ENCODE results near the gene IFITM1.
"Not testable (repeated sequence)": the region's sequence is repeated elsewhere in the genome, so short reads cannot be mapped to it uniquely, and the experiment has no call there.

Gene IFITM1

GRCh38 chr11:313787-314553 is at the start of gene IFITM1:
Gene IFITM1 (plus strand): TSS chr11:314040. CDS start chr11:314171, 131 bp downstream.
- in situ Hi-C loops (cut with HindIII; ENCODE audit: low sequenced_read_pairs) = no loop called here

- in situ Hi-C loops (cut with HindIII; ENCODE audit: low sequenced_read_pairs) = no loop called here
Observed at GRCh38 chr11:266676-267439, 47.0 kb upstream of the IFITM1 start.

GRCh38 chr11:267491-267994 is 46.3 kb upstream of the IFITM1 start:
- in situ Hi-C loops (cut with HindIII; ENCODE audit: low sequenced_read_pairs) = no loop called here

GRCh38 chr11:268716-269145 is 45.1 kb upstream of the IFITM1 start:
- in situ Hi-C loops (cut with HindIII; ENCODE audit: low sequenced_read_pairs) = not testable (repeated sequence)

GRCh38 chr11:269146-269890 is 44.5 kb upstream of the IFITM1 start:
- in situ Hi-C loops (cut with HindIII; ENCODE audit: low sequenced_read_pairs) = no loop called here

- in situ Hi-C loops (cut with HindIII; ENCODE audit: low sequenced_read_pairs) = no loop called here
Observed at GRCh38 chr11:270451-271318, 43.2 kb upstream of the IFITM1 start.

- in situ Hi-C loops (cut with HindIII; ENCODE audit: low sequenced_read_pairs) = no loop called here
Observed at GRCh38 chr11:271319-271715, 42.5 kb upstream of the IFITM1 start.

GRCh38 chr11:272195-272930 is 41.5 kb upstream of the IFITM1 start:
- in situ Hi-C loops (cut with HindIII; ENCODE audit: low sequenced_read_pairs) = no loop called here

- in situ Hi-C loops (cut with HindIII; ENCODE audit: low sequenced_read_pairs) = no loop called here
Observed at GRCh38 chr11:272931-273198, 41.0 kb upstream of the IFITM1 start.

GRCh38 chr11:276219-276618 is 37.6 kb upstream of the IFITM1 start:
- in situ Hi-C loops (cut with HindIII; ENCODE audit: low sequenced_read_pairs) = no loop called here

- in situ Hi-C loops (cut with HindIII; ENCODE audit: low sequenced_read_pairs) = no loop called here
Observed at GRCh38 chr11:278001-278951, 35.6 kb upstream of the IFITM1 start, which contains the start of gene NLRP6. Gene NLRP6 (plus strand): TSS chr11:278407. CDS start chr11:278570, 163 bp downstream.

- in situ Hi-C loops (cut with HindIII; ENCODE audit: low sequenced_read_pairs) = no loop called here
Observed at GRCh38 chr11:279040-279965, 34.5 kb upstream of the IFITM1 start.

GRCh38 chr11:279966-280705 is 33.7 kb upstream of the IFITM1 start:
- in situ Hi-C loops (cut with HindIII; ENCODE audit: low sequenced_read_pairs) = no loop called here

- in situ Hi-C loops (cut with HindIII; ENCODE audit: low sequenced_read_pairs) = no loop called here
Observed at GRCh38 chr11:280706-281485, 32.9 kb upstream of the IFITM1 start.

GRCh38 chr11:281486-282161 is 32.2 kb upstream of the IFITM1 start:
- in situ Hi-C loops (cut with HindIII; ENCODE audit: low sequenced_read_pairs) = no loop called here

- in situ Hi-C loops (cut with HindIII; ENCODE audit: low sequenced_read_pairs) = no loop called here
Observed at GRCh38 chr11:282171-282570, 31.7 kb upstream of the IFITM1 start.

Measured in DLD1 (cell line).